Ovary (tissue), 3 donors: ENCODE measurements around the gene KCNK1.

Experiments
- CTCF ChIP-seq, 3 donors: fragments of 450-650 bp in 2 of 3; fragments of 200-600 bp in 1 of 3; IDR thresholded peaks; one replicate each; pipeline versions ENCODE4 v1.5.1 to v1.8.0; 2016 to 2022; ENCODE audit warnings: antibody characterized with exemption in 3 of 3, mild to moderate bottlenecking in 1 of 3
- EP300 ChIP-seq: sonication (generic); formaldehyde crosslinking; IDR thresholded peaks from one replicate; pipeline ENCODE4 v1.6.1; 2017; ENCODE audit warnings: antibody characterized with exemption
- POLR2A ChIP-seq: fragments of 450-650 bp; IDR thresholded peaks from one replicate; pipeline ENCODE4 v1.6.1; 2017; ENCODE audit warnings: antibody characterized with exemption, mild to moderate bottlenecking, moderate library complexity
- donor health status: DM: no; HTN: no; CAD: no.

- TF ChIP-seq POLR2A (no peak), CTCF (IDR thresholded peaks at IDR 0.05) (no peak), EP300 (no peak)
These were observed 82.0 kb downstream of the KCNK1 start for GRCh38 chr1:233695901-233696300.
